HG03175 (cell line): ENCODE results near the gene ALX4.

Experiments used
- ATAC-seq: cut with Tn5 transposase; IDR thresholded peaks from one replicate; pipeline ENCODE4 v1.9.1; 2021; ENCODE audit warnings: mild to moderate bottlenecking, moderate library complexity; ENCODE audit not compliant: unreplicated experiment

ALX4 gene

DNA sequence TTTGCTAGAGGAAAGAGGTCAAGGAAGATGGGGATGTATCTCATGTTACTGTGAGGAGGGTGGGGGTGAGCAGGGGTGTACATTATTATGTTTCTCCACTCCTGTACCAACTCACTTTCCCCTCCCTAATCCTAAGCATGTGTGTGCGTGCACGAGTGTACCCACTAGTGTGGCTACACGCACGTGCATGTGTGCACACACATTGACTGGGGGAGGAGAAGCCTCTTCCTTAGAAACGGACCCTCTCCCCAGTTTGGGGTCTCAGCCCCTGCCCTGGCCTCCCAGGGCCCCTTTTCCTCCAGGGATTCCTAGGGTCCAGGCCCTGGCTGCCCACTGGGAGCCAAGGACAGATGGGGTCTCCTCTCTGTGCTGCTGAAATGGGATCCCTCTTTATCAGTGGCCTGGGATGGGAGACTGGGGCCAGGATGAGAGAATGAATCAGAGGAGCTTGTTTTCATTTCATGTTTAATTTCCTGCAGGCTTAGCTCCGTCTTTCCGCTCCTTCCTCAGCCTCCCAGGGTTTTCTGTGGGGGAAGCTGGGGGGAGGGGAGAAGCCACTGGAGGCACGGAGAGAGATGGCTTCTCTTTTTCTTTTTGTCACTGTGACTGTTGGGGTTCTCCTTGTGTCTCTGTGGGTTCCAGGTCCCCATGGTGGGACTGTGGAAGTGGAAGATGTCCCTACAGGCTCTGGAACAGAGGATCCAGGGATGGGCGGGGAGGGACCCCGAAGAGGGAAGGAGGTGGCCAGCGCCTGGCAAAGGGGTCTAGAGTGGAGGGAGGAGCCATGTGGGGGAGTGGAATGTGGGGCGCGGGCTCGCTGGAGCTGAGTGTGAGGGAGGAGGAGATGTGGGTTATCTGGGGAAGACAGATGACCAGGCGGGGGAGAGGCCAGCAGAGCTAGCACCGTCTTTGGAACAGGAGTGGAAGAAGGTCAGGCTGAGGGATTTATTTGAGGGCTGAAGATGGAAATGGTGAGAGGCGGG, 40.3 kb downstream of the ALX4 start:
- no peak for ATAC-seq

DNA sequence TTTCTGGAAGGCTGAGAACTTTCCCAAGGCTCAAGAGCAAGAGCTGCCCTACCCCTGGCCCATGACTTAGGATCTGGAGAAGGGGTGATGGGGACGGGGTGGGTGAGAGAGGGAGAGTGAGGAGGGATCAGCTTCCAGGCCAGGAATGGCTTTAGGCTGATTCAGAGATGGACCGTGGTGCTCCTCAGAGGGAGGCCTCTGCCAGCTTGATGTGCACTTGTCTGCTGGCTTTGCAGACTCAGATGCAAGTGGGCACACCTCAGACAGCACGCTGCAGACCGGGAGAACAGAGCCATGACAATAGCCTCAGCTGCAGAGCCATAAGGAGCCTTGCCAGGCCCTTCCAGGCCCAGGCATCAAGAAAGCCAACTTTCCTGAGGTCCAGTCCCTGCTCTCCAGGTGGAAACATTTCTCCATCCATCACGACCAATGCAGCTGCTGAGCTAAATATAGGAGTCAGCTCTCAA, 41.3 kb downstream of the ALX4 start:
- no peak for ATAC-seq

DNA sequence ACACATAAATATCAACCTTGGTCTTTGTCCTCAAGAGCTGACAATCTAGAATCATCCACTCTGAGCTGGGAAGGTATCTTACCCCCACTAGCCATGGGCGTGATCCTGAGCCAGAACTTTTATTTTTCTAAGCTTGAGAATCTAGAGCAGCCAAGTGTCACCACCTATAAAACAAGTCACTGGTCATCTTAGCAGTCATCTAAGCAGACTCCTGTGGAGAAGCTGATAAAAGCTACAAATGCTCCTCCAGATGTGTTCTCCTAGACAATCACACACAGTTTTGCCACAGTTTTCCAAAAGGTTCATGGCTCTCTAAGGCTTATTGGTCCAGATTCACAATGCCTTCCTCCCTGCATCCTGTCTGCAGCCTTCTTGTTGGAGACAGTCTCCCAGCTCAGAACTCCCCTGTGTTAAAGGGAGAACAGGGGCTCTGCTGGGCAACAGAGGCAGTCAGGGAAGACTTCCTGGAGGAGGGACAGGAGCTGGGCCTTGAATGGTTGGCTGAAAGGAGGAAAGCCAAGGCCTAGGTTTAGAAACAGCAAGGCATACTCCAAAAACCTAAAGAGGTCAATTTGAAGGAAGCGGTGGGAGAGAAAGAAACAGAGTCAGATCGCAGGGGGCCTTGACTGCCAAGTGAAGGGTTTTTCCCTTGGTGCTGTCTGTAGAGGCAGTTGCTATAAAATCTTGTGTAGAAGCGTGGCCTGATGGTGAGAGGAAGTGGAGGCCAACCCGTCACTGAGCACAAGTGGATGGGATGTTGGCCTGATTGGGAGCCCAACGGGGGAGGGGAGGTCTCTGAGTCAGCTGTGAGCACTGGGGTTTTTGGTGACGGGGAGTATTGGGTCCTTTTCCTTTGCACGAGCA, 42.0 kb downstream of the ALX4 start:
- no peak for ATAC-seq

DNA sequence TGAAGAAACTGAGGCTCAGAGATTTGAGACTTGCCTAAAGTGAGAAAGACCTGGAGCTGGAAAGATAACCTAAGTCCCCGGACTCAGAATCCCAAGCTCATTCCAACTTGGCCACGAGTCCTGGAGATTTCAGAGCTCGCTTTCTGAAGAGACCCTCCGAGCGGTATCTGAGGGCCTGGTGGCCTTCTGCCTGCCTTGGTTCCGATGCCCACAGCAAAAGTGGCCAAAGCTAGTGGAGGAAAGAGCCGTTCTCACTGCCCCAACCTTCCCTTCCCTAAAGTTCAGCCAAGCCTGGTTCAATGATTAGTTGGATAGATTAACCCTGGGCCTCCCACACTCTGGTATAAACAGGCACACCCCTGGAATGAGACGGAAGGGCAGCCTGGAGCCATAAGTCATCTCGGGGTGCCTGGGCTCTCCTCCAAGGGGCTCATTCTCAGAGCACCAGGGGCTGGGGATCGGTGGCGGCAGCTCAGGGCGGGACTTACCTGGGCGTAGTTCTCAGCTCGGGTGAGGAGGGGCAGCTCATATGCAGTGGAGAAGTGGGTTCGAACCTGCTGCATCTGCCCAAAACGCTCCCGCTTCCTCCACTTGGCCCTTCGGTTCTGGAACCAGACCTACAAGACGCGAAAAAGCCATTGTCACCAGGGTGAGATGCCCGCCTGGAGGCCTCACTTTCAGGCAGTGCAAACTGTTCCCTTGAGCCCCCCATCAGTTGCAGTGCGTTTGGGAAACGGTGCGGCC, 42.8 kb downstream of the ALX4 start:
- no peak for ATAC-seq

DNA sequence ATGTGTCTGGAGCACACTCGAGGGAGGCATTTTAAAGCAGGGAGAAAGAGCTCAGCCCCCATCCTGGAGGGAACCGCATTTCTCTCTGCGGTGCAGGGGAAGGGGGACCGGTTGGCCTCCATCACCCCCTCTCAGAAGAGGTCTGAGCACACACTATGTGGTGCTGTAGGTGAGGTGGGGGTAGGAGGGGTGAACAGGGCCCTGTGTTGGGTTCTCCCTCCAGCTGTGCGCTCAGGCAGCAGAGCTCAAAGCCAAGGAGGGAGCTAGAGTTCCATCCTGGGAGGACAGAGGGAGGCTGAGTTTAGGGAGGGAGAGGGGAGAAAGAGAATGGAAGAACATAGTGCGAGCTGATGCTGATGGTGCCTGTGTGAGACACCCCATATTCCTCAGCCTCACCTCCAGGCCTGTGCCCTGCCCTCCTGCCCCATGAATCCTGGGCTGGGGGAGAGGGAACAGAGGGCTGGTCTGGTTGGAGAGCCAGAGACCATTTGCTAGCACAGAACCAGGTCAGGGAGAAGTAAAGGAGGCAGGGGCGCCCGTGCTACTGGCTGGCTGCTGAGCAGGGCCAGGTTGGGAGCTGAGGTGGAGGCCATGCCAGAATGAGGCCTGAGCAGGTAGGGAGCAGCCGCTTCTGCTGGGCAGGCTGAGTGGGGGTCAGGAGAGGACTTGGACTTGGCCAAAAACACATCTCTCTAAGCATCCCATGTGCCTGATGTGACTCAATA, 43.7 kb downstream of the ALX4 start:
- no peak for ATAC-seq

DNA sequence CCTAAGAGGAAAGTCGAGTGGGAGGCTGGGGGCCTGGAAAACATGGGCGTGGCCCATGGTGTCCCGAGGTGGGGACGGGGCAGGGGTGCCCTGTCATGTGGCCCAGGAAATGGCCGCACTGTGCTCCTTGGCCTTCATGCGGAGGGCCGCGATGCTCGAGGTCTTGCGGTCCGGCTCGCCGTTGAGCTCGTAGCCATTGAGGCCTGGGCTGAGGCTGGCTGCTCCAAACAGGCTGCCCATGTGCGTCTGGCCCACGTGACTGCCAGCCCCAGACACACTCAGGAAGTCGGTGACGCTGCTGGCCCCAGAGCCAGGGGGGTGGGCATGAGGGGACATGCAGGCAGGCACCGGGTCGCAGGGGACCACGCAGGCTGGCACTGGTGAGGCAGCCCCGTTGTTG, 45.2 kb downstream of the ALX4 start:
- no peak for ATAC-seq

DNA sequence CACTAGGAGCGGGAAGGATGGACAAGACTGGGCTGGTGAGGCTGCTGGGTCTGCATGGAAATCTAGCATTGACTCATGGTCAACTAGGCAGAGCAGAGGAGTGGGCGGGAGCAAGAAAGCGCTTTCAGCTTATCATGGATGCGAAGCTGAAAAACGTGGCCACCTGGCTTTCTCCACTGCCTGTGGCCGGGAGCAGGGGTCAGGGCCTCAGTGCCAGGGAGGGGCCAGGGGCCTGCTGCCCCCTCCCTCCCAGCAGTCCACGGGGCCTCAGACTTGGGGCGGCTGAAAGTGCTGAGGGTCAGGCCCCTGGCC, 45.5 kb downstream of the ALX4 start:
- ATAC-seq, result no peak

DNA sequence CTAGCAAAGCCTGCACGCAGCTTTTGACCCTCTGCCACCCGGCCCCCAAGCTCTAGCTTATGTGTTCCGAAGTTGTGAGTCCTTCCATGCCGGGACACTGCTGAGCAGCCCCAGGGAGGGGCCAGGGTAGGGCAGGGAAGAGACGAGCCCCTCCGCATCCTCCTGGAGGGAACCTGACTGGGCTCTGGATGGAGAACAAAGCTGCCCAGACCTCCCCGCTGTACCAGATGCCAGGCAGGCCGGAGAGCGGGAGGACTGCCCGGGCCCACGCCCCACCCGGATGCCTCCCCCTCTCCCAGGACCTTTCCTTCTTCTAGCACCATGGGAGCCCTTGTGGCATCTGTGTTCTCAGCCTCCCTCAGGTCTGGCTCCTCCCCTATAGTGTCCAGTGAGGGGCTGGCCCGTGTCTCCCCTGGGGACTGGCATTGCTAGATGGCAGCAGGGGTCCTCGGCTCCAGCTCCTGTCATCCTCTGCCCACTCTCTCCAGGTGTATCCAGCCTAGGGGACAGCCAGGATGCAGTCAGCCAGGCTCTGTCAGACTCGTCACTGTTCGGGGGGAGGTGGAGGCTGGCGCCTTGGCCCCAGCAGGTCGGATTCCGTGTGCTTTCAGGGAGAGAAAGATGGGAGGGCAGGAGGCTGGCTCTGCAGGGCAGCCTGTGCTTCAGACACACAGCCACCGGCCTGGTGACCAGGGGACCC, 46.1 kb downstream of the ALX4 start:
- ATAC-seq, result no peak

DNA sequence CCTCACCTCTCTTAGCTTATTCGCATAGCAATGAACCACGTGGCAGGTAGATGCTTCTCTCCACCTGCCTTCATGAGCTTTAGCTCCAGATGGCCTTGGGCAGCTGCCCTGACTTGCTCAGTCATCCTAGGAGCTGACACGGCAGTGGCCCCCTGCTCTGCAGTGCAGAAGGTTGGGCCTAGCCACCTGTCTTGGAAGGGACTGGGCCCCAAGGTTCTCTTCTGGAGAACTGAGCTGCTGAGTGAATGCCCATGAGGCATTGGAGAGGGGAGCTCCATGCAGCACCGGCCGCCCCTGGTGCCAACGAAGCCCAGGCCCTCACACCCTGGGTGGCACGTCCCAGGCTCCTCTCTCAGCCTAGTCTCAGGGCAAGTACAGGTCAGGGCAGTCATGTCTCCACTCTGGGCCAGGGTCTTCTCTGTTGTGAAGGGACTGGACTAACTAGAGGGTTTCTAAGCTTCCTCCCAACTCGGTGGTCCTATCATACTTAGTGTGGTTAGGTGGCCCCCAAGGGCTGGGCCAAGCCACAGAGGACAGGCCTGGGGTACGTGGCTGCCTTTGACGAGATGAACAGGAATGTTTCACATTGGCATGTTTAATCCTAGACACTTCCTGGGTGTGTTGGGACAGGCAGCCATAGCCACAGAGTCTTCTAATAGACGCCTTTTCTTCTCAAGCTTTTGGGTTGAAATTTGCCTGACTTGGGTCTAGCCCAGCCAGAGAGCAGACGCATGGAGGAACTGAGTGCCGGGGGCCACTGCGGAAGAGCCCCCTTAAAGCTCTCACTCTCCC, 47.9 kb downstream of the ALX4 start:
- no peak for ATAC-seq

DNA sequence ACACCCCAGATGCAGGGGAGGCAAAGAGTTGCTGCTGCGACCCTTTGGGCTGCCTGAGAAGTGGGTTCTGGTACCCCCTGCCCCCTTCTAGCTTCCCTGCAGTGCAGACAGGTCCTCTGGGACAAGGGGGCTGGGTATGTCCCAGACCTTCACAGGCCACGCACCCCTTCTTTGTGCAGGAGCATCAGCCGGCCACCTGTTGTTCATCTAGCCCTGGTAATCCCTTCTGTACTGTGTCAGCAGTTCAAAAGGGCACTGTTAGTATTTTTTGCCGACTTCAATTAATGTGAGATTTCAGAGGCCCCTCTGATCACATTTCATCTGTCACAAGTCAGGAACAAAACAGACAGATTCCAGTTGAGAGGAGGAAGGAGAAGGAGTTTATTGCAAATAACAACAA, 49.9 kb downstream of the ALX4 start:
- no peak for ATAC-seq

DNA sequence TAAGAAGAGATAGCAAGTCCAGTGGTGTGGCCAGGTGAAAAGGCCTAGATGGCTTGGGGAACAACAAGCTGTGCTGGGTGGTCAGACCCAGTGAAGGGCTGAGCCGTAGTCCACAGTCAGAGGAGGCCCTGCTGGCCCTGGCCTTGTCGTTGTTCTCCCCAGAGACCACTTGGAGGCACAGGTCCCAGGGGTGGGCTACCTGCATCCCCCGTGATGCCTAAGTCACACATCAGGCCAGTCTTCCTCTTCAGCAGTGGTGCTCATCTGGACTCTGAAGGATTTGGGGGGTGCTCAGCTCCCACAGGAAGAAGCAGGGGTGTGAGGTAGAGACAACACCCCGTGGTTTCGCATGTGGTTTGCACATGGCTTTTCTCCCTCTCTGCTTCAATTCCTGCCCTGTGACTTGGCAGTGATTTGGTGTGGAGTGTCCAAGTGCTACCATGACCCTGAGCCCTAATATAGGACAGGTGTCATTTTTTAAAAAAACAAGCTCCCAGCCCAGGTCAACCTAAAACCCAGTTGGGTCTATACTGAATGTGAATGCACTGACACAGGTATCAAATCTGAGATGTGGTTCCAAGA, 51.0 kb downstream of the ALX4 start:
- no peak for ATAC-seq

DNA sequence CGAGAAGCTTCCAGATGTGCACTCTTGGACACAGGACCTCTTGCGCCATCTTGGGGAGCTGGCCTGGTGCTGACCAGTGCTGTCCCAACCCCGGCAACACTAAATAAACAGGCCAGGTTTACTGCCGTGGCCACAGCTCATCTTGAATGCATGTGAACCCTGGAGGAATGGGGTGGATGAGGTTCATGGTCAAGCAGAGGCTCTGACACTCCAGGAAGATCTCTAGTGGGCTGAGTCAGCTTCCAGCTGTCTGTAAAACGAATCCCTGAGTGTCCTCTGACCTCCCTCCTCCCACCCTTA, 51.8 kb downstream of the ALX4 start:
- ATAC-seq, result no peak

DNA sequence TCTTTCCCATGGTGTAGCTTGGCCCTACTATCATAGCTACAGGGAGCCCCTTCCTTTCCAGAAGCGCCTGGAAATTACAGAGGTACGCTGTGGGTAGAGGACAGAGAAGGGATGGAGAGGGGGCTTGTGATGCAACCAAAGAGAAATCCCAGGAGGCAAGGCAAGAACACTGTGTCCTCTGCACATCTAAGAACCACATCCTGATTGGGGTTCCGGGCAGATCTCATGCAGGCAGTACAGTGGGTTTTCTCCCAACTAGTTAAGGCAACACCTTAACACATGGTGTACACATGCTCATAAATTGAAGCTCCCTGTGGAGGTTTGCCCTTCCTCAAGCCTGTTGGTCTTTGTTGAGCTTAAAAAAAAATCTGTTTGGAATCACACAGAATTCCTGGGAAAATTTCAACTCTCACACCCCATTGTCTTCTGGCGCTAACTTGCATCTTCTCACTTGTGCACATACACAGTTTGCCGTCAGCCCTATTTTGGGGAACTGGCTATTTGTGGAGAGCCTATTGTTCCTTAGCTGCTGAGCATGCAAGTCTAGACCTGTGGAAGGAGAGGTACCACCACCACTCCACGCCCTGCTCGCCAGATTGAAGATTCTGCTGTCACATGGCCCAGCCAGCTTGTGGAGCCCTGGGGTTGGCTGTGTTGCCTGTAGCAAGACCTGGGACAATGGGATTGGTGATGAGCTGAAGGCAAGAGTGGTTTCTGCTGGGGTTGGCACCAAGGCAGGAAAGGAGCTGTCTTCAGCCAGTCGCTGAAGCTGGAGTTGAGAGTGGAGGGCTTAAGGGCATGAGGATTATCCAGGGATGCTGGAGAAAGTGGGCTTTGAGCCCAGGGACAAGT, 52.4 kb downstream of the ALX4 start:
- no peak for ATAC-seq

DNA sequence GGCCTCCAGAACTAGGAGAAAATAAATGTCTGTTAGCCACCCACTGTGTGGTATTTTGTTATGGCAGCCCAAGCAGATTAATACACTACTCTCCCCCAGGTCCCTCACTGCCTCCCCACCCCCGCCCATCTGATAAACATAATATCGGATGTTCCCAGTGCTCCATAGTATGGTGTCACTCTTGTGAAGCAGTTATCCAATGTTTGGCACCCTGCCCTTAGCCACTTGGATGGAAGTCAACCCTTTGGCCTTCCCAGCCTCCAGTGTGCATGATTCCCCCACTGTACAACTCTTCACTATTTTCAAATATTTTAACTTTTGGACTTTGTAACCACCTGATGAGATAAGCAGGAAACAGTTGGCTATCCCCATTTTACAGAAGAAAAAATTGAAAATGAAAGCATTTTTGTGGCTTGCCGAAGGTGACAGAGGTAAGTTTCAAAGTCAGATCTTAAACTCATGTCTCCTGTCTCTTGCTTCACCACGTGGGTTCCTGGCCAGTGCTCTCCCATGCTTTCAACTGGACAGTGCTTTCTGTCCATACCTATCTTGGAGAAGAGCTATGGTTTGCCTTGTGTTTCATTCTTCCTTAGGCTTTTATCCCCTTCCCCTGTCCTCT, 53.2 kb downstream of the ALX4 start:
- no peak for ATAC-seq

DNA sequence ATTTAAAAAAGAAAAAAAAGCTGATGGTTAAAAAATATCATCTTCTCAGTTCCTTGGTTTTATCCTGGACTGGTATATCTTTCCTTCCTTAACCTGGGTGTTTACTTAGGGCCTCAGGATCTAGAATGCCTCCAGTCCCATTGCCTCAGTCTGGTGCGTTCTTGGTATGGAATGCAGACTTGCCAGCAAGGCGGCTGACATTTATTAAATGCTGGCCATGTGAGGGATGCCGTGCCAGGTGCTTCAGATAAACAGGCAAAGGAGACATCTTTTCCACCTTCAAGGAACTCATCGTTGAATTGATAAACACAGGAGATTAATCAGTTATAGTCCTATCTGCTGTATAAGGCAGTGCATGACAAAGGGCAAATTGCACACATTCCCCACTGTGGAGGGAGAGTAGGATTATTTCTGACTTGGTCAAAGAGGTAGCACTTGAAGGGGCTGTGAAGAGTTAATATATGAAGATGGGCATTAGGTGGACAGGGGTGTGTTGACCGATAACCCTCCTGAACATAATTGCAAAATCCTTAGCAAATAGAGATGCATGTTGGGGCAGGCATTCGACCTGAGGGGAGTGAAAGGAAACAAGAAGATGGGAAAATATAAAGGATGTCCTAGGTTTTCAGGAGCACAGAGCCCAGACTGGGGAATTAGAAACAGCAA, 54.4 kb downstream of the ALX4 start:
- ATAC-seq, result no peak

DNA sequence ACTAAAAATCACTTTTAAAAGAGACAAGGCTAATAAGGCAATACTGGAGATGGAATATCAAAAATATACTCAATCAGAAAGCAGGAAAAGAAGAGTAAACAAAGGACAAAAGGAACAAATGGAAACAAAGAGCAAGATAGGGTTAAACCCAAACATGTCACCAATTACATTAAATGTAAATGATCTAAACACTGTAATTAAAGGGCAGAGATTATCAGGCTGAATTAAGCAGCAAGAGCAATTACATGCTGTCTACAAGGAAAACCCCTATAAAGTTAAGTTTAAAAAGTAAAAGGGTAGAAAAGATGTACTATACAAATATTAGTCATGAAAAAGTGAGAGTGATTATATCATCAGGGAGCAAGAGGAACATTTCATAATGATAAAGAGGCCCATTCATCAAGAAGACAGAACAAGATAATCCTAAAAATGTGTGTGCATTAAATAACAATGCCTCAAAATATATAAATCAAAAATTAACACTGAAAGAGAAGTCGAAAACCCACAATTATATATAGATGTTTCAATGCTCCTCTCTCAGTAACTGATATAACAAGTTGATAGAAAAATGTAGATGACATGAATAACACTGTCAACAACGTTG, 56.8 kb downstream of the ALX4 start:
- ATAC-seq, result no peak

DNA sequence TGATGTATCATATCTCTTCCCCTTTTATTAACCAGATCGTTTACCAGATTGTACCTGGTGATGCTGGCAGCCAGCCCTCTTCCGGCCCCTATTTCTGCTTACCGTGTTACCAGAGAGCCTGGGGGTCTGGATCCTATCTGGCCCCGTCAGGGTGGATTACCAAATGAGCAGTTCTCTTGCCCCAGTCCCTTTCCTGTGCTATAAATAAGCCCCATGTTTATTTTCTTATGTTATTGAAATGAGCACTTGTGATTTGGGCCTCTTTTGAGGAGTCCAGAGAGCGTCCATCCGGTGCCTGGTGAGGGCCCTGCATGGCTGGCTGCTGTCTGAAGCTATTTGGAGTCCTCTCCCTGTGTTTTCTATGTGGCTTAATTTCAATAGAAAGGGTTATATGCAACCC, 59.5 kb downstream of the ALX4 start:
- ATAC-seq, result no peak
